Smooth muscle cell of the coronary artery (primary cell): ENCODE measurements around the gene IGDCC3. TPM values are rescaled to one million over a fixed set of nuclear protein-coding genes. Genes with fewer than 3 reads are reported as not detected.

Source experiments
- total RNA-seq: library from RNA; depleted of rRNA; stranded (reverse); fragments of >200 nt; gene quantifications from 2 replicates; pipeline ENCODE4 v1.2.3, GENCODE V29; 2014; ENCODE audit warnings: low replicate concordance

Gene IGDCC3
- not detected in 2 replicates for total RNA-seq

DNA sequence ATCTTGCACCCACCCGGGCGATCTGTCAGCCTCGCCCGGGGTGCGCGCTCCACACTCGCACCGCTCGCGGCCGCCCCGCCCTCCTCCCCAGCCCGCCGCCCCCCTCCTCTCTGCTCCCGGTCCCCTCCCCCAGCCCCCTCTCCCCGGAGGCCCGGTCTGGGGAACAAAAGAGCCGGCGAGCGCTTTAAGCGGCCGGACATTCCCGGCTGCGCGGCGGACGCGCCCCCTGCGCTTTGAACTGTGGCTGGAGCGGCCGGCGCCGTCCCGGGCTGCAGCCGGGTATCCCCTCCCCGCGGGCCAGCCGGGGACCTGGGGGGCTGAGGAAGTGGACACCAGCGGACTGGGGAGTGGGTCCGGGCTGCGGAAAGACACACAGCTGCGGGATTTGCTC is at the start of gene IGDCC3:
Gene IGDCC3 (minus strand): TSS at position 27 of the 391 bp plus-strand sequence. CDS start 214 bp downstream, outside the sequence.

GRCh38 chr15:65304381-65305149 is 73.2 kb downstream of the IGDCC3 start, which contains the start of gene RNU5B-1:
Gene RNU5B-1, plus strand, starts transcription at chr15:65304677.

GRCh38 chr15:65286704-65287519 is 90.9 kb downstream of the IGDCC3 start, which contains the start of gene PARP16:
Gene PARP16, minus strand, starts transcription at chr15:65286883. Its CDS starts 457 bp downstream, at chr15:65286426.

Other genes with a start within 250 kb of the IGDCC3 start
- gene PDCD7, start 244.2 kb downstream of the IGDCC3 start, total RNA-seq, result 9.5 and 10.5 TPM in 2 replicates
- 26.7 and 33.0 TPM in 2 replicates for gene CLPX, start 192.7 kb downstream of the IGDCC3 start, total RNA-seq
- under 0.01 and 6.0 TPM in 2 replicates for gene CILP, start 166.5 kb downstream of the IGDCC3 start, total RNA-seq
- 1.5 and 1.7 TPM in 2 replicates for gene PARP16, start 91.1 kb downstream of the IGDCC3 start, total RNA-seq
- not detected in 2 replicates for gene RNU5A-1, start 82.0 kb downstream of the IGDCC3 start, total RNA-seq
- gene RNU5B-1, start 73.3 kb downstream of the IGDCC3 start, total RNA-seq, result not detected in 2 replicates
- gene IGDCC4, start 44.9 kb upstream of the IGDCC3 start, total RNA-seq, result 0.68 and 4.8 TPM in 2 replicates
- 28.3 and 38.3 TPM in 2 replicates for gene DPP8, start 139.7 kb upstream of the IGDCC3 start, total RNA-seq
- gene HACD3, start 152.5 kb upstream of the IGDCC3 start, total RNA-seq, result 83.1 and 83.8 TPM in 2 replicates
- 23.3 and 23.4 TPM in 2 replicates for gene INTS14, start 233.1 kb upstream of the IGDCC3 start, total RNA-seq
- gene SLC24A1, start 243.9 kb upstream of the IGDCC3 start, total RNA-seq, result 1.8 and 5.1 TPM in 2 replicates